Spleen (tissue), 7 donors: Measurements from ENCODE around the gene BIRC5.
A peak's percentile ranks its signal among the peaks of the same experiment; 100 is the strongest.

Source experiments
- POLR2A ChIP-seq, 3 donors: fragments of 450-650 bp; IDR thresholded peaks; one replicate each; pipeline ENCODE4 v1.5.1; 2017; ENCODE audit warnings: antibody characterized with exemption in 3 of 3, mild to moderate bottlenecking in 1 of 3
- POLR2AphosphoS5 ChIP-seq, 3 donors: sonication (generic); formaldehyde crosslinking; IDR thresholded peaks; one replicate each; pipeline ENCODE4 v1.5.1; 2017; ENCODE audit warnings: antibody characterized with exemption in 3 of 3
- TF ChIP-seq, protein P1 (sequence below), 11 experiments: fragments of 200-600 bp in 7 of 11; fragments of 450-650 bp in 4 of 11; sonication (generic) in 4 of 11; IDR thresholded peaks in 8 of 11; conservative IDR thresholded peaks in 3 of 11; 1 replicate in 7 of 11; 2 replicates in 4 of 11; pipeline versions ENCODE4 v1.4.0 to v1.8.0; 2016 to 2021; ENCODE audit warnings: antibody characterized with exemption in 11 of 11, inconsistent platforms in 4 of 11, mild to moderate bottlenecking in 1 of 11
- donor health status: DM: no; HTN: no; CAD: no; lungs with moderate emphysema.
- donor health status: DM: no; HTN: no; CAD: no.
- donor health status: DM: no; HTN: no; CAD: no.

DNA sequence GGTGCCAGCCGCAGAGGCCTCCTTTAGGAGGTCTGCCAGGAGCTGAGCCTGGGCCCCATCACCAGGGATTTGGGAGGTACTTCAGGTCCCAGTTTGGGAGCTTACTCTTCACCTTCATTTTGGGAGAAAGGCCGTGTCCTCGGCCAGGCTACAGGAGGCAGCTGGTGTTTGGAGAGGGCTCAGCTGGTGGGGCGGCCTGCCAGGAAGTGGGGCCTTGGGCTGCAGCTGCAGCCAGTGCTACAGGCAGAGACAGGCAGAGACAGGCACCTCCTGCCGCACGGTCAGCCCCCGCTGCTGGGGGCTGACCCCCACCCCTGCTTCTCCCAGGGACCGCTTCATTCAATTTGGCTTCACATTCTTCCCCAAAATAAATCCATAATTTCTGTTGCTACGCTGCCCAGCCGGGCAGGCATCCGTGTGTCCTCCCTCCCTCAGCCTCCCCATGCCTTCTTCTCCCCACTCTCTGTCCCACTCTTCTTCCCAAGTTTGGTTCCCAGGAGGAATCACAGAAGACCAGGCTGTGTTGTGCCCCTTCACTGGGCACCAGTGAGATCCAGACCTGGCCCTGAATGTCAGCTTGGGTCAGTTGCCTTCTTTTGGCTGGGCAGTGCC lies 23.5 kb downstream of the BIRC5 start:
- TF ChIP-seq, protein P1, sequence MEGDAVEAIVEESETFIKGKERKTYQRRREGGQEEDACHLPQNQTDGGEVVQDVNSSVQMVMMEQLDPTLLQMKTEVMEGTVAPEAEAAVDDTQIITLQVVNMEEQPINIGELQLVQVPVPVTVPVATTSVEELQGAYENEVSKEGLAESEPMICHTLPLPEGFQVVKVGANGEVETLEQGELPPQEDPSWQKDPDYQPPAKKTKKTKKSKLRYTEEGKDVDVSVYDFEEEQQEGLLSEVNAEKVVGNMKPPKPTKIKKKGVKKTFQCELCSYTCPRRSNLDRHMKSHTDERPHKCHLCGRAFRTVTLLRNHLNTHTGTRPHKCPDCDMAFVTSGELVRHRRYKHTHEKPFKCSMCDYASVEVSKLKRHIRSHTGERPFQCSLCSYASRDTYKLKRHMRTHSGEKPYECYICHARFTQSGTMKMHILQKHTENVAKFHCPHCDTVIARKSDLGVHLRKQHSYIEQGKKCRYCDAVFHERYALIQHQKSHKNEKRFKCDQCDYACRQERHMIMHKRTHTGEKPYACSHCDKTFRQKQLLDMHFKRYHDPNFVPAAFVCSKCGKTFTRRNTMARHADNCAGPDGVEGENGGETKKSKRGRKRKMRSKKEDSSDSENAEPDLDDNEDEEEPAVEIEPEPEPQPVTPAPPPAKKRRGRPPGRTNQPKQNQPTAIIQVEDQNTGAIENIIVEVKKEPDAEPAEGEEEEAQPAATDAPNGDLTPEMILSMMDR (IDR thresholded peaks at IDR 0.05 in 8 of 11, conservative IDR thresholded peaks at IDR 0.05 in 3 of 11) = no peak
- TF ChIP-seq POLR2A (IDR thresholded peaks at IDR 0.05) (no peak), POLR2AphosphoS5 (IDR thresholded peaks at IDR 0.05) (peak in 2 of 3 donors; percentile 64 to 69)
